ENCODE measurements around the gene CCNYL1. TPM values are rescaled to one million over a fixed set of nuclear protein-coding genes. Genes with fewer than 3 reads are reported as not detected.

Gene CCNYL1
- polyA plus RNA-seq, 1 donor from 2014 or later: 14.7 TPM

GRCh38 chr2:207743514-207743913 is 32.1 kb downstream of the CCNYL1 start:
- no peak overlapping the region for H3K27ac ChIP-seq (ENCODE audit: low read length)
- peaks cover 7% of the 10 kb centered on the region for H3K36me3 ChIP-seq (ENCODE audit: insufficient read depth, low read length)
- H3K9me3 ChIP-seq (ENCODE audit: low read length): no peaks in the 10 kb centered on the region
- no peak overlapping the region for H3K4me2 ChIP-seq (ENCODE audit: low read length)
- no peaks in the 10 kb centered on the region for H3K79me2 ChIP-seq (replicated peaks; ENCODE audit: insufficient read depth, low read length)
- no peaks in the 10 kb centered on the region for H4K20me1 ChIP-seq (ENCODE audit: insufficient read depth)
- no peak overlapping the region for H3K4me3 ChIP-seq (ENCODE audit: low read length)
- H3K9me2 ChIP-seq (ENCODE audit: insufficient read depth, low read length): no peaks in the 10 kb centered on the region
- no peak overlapping the region for H2AFZ ChIP-seq (ENCODE audit: low read depth, low read length)
- no peak overlapping the region for H3K9ac ChIP-seq (ENCODE audit: low read length)
- no peaks in the 10 kb centered on the region for H3F3A ChIP-seq (ENCODE audit: insufficient read depth, low read length, poor library complexity, severe bottlenecking)
- TF ChIP-seq SMC3 (conservative IDR thresholded peaks at IDR 0.05; ENCODE audit: poor library complexity) (no peak), EP300 (conservative IDR thresholded peaks at IDR 0.05; ENCODE audit: poor library complexity, severe bottlenecking) (no peak), REST (IDR thresholded peaks at IDR 0.05; ENCODE audit: borderline replicate concordance) (no peak), TAF1 (IDR thresholded peaks at IDR 0.05; ENCODE audit: low read depth) (no peak), POLR2AphosphoS5 (IDR thresholded peaks at IDR 0.05) (no peak), MXI1 (conservative IDR thresholded peaks at IDR 0.05; ENCODE audit: poor library complexity, severe bottlenecking) (no peak), RAD21 (conservative IDR thresholded peaks at IDR 0.05) (no peak), EZH2 (IDR thresholded peaks at IDR 0.05; ENCODE audit: borderline replicate concordance, insufficient read depth, low read length, poor library complexity, severe bottlenecking) (no peak)
- TF ChIP-seq, protein P1, sequence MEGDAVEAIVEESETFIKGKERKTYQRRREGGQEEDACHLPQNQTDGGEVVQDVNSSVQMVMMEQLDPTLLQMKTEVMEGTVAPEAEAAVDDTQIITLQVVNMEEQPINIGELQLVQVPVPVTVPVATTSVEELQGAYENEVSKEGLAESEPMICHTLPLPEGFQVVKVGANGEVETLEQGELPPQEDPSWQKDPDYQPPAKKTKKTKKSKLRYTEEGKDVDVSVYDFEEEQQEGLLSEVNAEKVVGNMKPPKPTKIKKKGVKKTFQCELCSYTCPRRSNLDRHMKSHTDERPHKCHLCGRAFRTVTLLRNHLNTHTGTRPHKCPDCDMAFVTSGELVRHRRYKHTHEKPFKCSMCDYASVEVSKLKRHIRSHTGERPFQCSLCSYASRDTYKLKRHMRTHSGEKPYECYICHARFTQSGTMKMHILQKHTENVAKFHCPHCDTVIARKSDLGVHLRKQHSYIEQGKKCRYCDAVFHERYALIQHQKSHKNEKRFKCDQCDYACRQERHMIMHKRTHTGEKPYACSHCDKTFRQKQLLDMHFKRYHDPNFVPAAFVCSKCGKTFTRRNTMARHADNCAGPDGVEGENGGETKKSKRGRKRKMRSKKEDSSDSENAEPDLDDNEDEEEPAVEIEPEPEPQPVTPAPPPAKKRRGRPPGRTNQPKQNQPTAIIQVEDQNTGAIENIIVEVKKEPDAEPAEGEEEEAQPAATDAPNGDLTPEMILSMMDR (IDR thresholded peaks at IDR 0.05; ENCODE audit: poor library complexity, severe bottlenecking): no peak
- no peaks in the 10 kb centered on the region for H3K27me3 ChIP-seq (ENCODE audit: insufficient read depth, low read depth, low read length)

- Histone ChIP-seq H3K4me3 (ENCODE audit: low read length) (no peak overlapping the region), H3K4me2 (ENCODE audit: low read length) (no peak overlapping the region), H3K9me3 (ENCODE audit: low read length) (no peaks in the 10 kb centered on the region), H4K20me1 (ENCODE audit: insufficient read depth) (no peaks in the 10 kb centered on the region), H3K27ac (ENCODE audit: low read length) (no peak overlapping the region), H3F3A (ENCODE audit: insufficient read depth, low read length, poor library complexity, severe bottlenecking) (no peaks in the 10 kb centered on the region), H3K9ac (ENCODE audit: low read length) (no peak overlapping the region), H3K36me3 (ENCODE audit: insufficient read depth, low read length) (peaks cover 7% of the 10 kb centered on the region), H3K27me3 (ENCODE audit: insufficient read depth, low read depth, low read length) (no peaks in the 10 kb centered on the region), H3K9me2 (ENCODE audit: insufficient read depth, low read length) (no peaks in the 10 kb centered on the region), H2AFZ (ENCODE audit: low read depth, low read length) (no peak overlapping the region), H3K79me2 (replicated peaks; ENCODE audit: insufficient read depth, low read length) (no peaks in the 10 kb centered on the region)
- no peak for TF ChIP-seq REST (IDR thresholded peaks at IDR 0.05; ENCODE audit: borderline replicate concordance)
- TF ChIP-seq SMC3 (conservative IDR thresholded peaks at IDR 0.05; ENCODE audit: poor library complexity): no peak
- TF ChIP-seq MXI1 (conservative IDR thresholded peaks at IDR 0.05; ENCODE audit: poor library complexity, severe bottlenecking): no peak
- no peak for TF ChIP-seq POLR2AphosphoS5 (IDR thresholded peaks at IDR 0.05)
- TF ChIP-seq EZH2 (IDR thresholded peaks at IDR 0.05; ENCODE audit: borderline replicate concordance, insufficient read depth, low read length, poor library complexity, severe bottlenecking): no peak
- TF ChIP-seq, protein P1 (IDR thresholded peaks at IDR 0.05; ENCODE audit: poor library complexity, severe bottlenecking): no peak
- TF ChIP-seq EP300 (conservative IDR thresholded peaks at IDR 0.05; ENCODE audit: poor library complexity, severe bottlenecking): no peak
- no peak for TF ChIP-seq TAF1 (IDR thresholded peaks at IDR 0.05; ENCODE audit: low read depth)
- TF ChIP-seq RAD21 (conservative IDR thresholded peaks at IDR 0.05): no peak
These were observed 32.6 kb downstream of the CCNYL1 start for GRCh38 chr2:207744050-207744449.

Measured in neural cell (in vitro differentiated cells).